Measurements from ENCODE around the gene CST1.
"Not testable (repeated sequence)": the region's sequence is repeated elsewhere in the genome, so short reads cannot be mapped to it uniquely, and the experiment has no call there.

CST1 gene

DNA sequence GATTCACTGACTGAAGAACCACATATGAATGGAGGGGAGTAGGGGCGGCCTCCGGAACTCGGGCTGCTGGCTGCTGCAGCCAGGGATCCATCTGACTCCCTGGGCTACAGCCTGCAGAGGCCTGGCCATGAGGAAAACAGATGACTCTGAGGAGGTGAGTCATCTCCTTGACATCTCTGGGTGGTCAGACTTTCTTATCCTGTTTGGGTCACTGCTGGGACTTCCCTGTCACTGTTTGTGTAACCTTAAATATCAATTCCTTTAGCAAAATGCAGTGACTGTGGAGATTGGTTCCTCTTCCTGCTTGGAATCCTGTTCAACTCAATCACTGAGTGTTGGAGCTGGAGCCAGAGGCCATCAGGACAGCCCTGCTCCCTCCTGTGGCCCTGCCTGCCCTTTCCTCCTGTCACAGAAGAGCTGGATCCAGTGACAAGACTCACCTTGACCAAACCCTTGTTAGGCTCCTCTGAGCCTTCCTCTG lies 4.4 kb upstream of the CST1 start:
- not testable (repeated sequence) for DNase-seq (ENCODE audit: low read depth in 2 of 2)

DNA sequence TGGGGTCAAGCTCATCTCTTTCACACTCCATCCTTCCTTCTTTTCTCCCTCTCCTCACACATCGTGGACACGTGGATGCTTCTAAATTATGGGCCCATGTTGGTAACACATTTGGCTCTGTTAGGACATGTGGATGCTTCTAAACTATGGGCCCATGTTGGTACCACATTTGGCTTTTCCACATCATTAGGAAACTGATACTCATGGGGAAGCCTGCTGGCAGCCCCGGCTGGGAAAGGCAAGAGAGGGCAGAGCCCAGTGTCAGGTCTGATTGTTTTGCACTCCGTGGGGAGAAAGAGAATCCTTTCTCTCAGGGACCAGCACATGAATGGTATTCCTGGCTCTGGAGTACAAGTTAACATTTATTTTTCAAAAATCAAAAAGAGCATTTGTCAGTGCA lies 4.0 kb upstream of the CST1 start:
- DNase-seq (ENCODE audit: low read depth in 2 of 2), result no peak

DNA sequence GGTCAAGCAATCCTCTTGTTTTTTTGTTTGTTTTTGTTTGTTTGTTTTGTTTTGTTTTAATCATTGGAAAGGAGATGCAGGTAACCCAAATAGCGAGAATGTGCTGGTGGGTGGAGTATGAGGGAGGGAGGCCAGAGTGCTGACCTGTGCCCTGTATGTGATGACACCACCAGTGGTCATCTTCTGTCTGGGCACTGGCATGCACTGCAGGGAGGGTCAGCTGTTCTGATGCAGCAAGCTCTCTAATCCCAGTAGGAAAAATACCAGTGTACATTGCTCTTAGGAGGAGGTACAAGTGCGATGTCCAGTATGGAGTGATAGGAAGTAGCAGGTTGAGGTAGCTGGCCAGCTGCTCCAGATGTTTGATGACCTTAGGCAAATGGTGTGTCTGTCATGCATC lies 2.9 kb upstream of the CST1 start:
- DNase-seq (ENCODE audit: low read depth in 2 of 2), result no peak

DNA sequence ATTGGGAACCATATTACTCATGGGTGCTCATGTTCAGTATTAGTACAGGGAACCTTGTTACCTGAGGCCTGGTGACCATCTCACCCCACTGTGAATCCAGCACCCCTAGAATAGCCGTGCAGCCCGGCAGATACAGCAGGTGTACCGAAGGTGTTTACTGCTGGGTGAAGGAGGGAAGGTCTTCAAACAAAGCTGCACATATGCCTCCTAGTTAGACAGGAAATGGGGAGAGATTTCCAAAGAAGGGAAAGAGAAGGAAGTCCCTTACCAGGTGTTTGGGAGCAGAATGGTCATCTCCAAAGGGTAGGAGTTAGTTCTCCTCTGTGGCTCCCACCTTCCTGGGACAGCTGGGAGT lies 2.4 kb upstream of the CST1 start:
- DNase-seq (ENCODE audit: low read depth in 2 of 2), result no peak

DNA sequence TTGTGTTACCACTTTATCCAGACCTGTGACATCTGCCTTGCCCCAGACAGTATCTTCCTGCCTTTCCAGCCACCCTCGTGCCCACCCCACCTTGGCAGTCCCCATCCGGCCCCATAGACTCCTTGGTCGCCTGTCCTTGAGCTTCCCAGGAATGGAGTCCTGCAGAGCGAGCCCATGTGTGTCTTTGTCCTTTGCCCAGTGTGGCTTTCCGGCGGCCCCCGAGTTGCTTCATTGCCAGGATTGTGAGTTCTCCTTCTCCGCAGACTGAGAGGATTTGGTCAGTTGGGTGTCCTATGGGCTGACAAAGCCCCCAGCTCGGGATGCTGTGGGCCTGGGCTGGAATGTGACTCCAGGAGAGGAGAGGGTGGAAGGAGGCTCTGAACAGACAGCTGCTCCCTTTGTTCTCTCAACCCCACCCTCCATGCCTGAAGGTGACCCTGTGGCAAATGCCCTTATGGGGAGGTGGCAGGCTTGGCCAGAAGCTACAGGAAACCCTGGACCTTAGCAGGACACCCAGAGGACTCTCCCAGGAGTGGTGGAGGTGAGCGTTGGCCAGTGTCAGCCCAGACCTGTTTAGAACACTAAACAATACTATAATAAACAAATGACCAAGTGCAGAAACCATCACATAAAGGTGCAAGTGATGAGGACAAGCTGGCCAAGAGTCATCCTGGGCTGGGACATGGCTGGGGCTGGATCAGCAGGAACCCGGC lies 1.9 kb upstream of the CST1 start:
- DNase-seq (ENCODE audit: low read depth in 2 of 2), result no peak

DNA sequence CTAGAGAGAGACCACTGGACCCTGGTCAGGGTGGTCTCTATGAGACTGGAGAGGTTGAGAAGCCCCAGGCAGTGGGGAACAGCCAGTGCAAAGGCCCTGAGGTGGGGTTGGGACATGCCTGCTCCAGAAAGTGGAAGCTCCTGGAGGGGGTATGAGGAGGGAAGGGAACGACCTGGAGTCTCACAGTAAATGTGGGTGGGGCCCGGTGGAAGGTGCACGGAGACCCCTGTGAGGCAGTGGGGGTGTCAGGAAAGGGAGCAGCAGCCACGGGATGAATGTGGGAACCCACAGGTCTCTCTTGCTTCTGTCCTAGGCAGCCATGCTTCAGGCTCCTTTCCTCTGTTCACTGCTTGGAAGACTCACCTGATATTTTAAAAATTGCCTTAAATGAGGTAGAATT lies 1.3 kb upstream of the CST1 start:
- no peak for DNase-seq (ENCODE audit: low read depth in 2 of 2)

DNA sequence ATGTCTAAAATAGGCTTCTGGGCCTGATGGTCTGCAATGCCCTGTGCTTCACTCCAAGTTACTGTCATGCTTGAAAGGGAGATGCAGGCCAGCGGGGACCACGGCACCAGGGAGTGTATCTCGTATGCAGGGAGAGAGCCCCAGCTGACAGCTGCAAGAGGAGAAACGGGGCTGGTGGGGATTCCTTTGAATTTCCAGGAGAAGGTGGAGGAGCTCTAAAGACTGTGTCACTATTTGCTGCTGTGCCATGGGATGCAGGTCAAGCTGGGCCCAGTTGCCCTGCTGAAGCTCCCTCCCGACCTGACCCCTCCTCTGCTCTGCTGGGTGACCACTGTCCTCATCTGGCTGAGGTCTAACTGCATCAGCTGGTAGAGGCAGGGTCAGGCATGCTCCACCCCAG lies 989 bp downstream of the CST1 start:
- DNase-seq (ENCODE audit: low read depth in 2 of 2), result no peak

DNA sequence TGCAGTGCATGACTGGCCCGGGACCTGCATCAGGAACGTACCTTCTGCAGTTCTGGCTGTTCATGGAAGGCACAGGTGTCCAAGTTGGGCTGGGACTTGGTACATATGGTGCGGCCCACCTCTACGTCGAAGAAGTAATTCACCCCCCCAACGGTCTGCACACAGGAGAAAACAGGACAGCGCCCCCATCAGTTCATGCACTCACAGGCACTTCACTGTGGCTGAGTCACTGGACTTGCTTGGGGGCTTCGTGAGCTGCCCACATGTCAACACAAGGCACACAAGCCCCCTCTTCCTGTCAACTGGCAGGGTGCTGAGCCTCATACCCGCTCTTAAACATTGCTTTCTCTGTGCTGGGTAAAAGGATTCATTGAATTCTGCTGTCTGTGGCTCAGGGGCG lies 1.8 kb downstream of the CST1 start:
- DNase-seq (ENCODE audit: low read depth in 2 of 2), result not testable (repeated sequence)

DNA sequence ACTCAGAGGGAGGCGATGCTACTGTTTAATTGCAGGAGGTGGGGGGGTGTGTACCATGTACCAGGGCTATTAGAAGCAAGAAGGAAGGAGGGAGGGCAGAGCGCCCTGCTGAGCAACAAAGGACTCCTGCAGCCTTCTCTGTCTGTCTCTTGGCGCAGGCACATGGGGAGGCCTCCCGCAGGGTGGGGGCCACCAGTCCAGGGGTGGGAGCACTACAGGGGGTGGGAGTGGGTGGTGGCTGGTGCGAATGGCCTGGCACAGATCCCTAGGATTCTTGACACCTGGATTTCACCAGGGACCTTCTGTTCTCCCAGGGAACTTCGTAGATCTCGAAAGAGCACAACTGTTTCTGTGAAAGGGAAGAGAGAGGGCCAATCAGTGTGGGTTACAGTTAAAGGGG lies 3.2 kb downstream of the CST1 start:
- DNase-seq (ENCODE audit: low read depth in 2 of 2), result not testable (repeated sequence)

DNA sequence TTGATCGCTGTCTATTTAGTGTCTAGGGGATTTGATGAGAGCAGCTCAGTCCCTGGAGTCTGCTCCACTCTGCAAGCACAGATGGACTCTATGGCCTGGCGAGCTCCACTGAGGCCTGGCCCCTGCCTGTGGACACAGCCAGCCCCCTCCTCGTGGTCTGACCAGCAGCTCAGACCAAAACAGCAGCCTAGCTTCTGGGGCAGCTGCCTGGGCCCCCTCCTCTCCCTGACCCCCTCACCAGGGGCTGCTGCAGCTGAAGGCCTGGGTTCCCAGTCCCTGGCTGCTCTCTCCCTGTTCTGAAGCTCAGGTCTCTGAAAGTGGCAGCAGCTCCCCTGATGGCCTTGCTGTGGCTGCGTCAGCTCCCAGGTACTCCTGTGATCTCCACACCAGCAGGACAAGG lies 3.6 kb downstream of the CST1 start:
- DNase-seq (ENCODE audit: low read depth in 2 of 2), result not testable (repeated sequence)

DNA sequence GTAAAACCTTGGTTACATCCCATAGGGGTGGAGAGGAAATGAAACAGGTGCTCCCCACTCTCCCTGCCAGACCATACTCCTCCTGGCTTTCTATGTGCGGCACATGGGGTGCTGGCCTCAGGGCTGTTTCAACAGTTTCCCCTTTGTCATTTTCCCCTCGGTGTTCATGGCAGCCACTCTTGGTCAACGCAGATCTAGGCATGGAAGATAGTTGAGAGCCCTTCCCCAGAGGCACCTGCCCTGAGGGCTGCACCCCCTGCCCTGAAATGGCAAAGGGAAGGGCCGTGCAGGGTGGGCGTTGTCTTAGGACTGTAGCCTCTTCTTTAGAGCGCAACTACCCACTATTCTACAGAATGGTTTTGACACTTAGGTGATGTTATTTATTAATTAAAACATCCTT lies 4.4 kb downstream of the CST1 start:
- no peak for DNase-seq (ENCODE audit: low read depth in 2 of 2)

DNA sequence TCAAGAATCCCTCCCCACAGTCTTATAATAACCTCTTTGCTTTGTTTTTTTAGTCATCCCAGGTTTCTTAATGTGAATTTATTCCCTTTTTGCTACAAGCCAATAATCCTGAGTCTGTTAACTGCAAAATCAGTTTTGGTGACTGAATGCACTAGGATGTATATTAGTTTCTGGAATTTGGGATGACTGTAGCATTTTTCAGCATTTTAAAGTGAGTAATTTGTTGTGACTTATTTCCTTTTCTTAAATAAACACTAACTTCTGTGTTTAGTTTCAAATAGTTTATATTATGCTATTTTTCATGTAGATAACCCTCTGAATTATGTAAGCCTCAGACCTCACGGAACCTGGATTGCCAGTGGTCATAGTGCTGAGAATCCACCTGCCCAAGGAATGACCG lies 5.5 kb downstream of the CST1 start:
- no peak for DNase-seq (ENCODE audit: low read depth in 2 of 2)

DNA sequence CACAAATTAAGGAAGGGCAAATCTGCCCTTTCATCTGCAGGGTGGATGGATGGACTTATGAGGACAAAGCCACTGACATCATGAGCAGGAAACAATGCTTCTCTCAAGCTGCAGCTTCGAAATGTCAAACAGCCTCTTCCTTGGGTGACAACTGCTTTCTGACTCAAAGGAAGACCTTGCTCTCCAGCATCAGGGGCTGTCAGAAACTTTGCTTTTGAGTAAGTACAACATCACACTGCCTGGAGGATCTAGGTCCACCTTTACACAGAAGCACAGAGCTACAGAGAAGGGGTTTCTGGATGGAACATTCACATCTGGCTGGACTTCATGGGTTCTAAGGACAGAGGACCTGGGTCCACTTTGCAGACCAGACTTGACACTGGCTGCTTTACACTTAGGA lies 5.9 kb downstream of the CST1 start:
- DNase-seq (ENCODE audit: low read depth in 2 of 2), result no peak

DNA sequence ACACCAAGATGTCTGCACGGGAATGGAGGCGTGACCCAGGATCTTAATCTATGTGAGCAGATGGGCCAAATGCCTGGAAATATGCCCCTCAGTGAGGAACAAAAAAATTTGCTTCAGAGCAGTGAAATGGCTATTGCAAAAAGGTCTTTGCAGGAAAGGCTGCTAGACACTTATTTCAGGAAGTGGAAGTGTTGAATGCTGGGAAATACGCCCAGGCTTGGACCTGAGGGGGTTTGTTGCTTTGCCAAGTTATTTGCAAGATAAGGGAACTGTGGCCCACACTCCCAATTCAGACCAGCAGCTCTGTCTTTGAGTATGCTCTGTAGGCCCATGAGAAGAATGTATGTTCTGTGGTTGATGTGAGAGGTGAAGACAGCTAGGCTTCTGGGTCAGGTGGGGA lies 15.3 kb downstream of the CST1 start:
- DNase-seq (ENCODE audit: low read depth in 2 of 2), result not testable (repeated sequence)

DNA sequence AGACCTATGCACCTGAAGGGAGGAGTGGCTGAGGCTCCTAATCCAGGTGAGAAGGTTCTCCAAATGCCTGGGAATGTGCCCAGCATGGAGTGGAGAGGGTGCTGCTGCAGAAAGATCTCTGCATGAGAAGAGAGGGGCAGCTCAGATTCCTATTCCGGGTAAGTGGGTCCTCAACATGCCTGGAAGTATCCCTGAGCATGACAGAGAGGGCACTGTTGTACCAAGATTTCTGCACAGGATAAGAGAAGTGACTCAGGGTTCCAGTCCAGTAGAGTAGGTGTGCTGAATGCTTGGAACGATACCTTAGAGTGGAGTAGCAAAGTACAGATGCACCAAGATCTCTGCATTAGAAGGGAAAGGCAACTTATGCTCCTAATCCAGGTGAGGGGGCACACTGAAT lies 15.8 kb downstream of the CST1 start:
- not testable (repeated sequence) for DNase-seq (ENCODE audit: low read depth in 2 of 2)

DNA sequence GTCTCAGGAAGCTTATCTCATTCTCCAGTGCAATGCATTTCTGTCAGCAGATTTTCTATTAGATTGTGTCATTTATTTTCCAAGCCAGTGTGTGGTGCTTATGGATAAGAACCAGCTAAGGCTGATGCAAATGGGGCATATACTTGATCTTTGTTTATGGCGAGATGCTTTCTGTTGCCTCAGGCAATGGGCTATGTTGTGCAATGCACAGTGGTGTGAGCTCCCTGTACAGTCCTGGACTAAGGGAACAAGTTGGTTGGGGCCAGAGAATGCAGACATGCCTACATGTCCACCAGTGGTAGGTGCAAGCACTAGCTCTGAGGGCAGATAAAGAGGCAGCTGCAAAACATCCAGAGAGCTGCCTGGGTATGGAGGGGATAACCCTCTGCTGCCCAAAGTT lies 16.3 kb downstream of the CST1 start:
- not testable (repeated sequence) for DNase-seq (ENCODE audit: low read depth in 2 of 2)

DNA sequence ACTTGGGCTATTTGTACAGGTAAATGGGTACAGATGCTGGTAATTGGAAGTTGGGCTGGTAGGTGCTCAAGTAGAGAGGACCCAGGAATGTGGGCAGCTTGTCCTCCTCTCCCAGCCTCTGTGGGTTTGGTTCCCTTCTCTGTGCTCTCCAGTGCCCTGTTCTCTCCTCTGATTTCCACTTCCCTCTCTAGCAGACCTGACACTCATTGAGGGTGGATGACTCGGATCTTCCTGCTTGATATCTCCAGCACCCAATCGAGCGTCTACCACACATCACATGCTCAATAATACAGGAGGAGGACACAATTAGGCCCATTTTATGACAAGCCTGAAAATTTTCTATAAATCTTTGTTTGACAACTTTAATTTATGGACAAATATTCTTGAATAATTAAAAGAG lies 23.7 kb downstream of the CST1 start:
- DNase-seq (ENCODE audit: low read depth in 2 of 2), result no peak

DNA sequence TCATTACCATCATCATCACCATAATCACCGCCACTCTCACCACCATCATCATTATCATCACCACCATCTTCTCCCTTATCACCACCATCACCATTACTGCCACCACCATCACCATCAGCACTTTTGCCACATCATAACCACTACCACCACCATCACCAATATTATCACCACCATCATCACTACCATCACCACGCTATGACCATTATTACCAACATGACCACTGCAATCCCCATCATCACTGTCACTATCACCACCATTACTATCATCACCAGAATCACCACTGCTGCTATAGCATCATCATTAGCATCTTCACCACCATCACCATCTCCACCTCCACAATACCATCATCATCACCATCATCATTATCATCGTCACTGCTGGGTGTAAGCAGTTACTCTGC lies 25.6 kb downstream of the CST1 start:
- no peak for DNase-seq (ENCODE audit: low read depth in 2 of 2)

DNA sequence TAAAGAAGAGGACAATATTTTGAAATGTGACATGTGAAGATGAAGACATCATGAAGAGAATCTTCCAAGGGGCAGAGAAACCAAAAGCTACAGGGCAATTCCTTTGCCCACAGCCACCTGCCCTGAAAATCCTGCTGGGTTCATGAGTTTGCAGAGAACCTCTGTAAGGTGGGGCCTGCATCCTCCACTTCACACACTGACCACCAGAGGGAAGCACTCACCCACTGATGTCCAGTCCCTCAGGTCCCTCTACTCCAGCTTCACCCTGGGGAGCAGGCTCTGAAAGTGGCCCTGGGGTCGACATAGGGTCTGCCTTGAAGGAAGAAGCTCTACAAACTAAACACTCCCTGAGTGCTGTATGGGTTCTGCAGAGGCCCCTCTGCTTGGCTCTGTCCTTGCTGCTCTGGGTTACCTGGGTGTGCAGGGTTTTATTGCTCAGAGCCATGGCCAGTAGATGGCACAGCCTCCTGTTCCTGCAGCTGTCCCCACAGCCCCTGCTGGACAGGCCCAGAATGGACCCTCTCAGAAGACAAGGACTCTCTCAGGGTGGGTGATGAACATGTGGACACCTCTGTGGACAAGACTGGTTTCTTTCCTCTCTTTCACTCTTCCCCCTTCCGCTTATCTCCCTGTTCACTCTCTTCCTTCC lies 27.0 kb downstream of the CST1 start:
- DNase-seq (ENCODE audit: low read depth in 2 of 2), result not testable (repeated sequence)

DNA sequence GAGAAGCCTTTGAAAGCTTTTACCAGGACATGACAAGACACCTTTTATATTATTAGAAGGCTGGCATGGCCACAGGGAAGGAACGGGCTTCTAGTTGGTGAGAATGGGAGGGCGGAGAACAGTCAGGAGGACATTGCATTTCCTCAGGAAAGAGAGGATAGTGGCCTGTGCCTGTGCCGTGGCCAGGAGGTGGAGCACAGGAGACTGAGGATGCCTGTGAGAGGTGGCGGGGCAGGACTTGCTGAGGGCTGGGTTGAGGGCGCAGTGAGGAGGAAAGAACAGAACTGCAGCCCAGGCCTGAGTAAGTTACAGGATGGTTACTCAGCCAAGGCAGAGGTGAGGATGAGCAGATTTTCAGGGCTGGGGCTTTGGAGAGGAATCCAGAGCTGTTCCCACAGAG lies 27.9 kb downstream of the CST1 start:
- not testable (repeated sequence) for DNase-seq (ENCODE audit: low read depth in 2 of 2)

DNA sequence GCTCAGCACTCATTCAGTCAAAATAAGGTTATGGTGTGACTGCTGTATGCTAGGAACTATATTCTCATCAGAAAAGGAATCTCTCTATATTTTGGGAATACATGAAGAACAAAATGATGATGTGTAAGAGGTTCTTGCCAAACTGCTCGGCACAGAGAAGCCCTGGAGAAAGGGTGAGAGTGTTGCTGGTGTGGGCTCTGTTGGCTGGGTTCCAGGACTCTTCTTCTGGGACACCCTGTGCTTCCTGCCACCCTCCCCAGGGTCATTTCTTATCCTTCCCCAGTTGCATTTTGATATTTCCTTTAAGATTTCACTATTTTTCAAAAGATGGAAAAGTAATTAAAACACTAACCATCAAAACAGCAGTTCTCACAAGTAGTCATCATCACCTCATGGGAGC lies 28.8 kb downstream of the CST1 start:
- DNase-seq (ENCODE audit: low read depth in 2 of 2), result no peak

DNA sequence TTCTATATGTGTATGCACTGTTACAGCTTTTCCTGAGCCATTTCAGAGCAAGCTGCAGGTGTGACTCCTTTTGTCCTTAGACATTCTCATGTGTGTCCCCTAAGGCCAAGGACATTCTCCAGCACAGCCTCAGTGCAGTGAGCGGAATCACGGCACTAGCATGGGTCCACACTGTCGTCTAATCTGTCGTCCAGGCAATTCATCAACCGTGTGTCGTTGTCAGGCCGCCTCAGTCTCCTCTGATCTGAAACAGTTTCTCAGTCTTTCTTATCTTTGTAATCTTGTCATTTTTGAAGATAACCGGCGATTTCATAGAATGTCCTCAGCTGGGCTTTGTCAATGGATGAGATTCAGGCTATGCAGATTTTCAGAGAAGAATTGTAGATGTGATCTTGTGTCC lies 31.4 kb downstream of the CST1 start:
- DNase-seq (ENCODE audit: low read depth in 2 of 2), result not testable (repeated sequence)

DNA sequence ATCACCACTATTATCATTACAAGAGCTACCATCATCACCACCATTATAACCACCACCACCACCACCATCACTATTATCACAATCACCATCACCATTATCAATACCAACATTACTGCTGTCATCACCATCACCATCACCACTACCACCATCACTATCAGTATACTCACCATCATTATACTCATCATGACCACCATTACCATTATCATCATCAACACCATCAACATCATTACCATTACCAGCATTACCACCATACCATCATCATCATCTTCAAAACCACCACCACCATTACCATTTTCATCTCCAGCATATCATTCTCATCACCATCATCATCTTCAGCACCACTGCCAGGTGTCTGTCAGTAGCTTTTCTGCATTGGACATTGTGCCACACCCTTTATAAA lies 39.0 kb downstream of the CST1 start:
- not testable (repeated sequence) for DNase-seq (ENCODE audit: low read depth in 2 of 2)

DNA sequence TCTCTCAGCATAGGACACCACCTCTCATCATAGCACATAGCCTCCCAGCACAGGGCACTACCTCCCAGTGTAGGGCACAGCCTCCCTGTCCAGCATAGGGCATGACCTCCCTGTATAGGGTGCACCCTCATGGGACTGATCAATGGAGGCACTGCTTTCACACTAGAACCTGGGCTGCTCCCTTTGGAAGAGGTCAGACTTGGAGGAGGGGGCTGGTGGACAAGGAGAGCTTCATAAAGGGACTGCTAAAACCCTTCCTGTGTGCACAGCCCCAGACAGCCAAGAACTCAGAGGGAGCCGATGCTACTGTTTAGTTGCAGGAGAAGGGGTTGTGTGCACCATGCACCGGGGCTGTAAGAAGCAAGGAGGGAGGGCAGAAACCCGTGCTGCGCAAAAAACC lies 40.0 kb downstream of the CST1 start:
- DNase-seq (ENCODE audit: low read depth in 2 of 2), result no peak
